ENCODE results near the gene OXER1. TPM values are rescaled to one million over a fixed set of nuclear protein-coding genes. Genes with fewer than 3 reads are reported as not detected.

OXER1 gene
- total and polyA plus RNA-seq, 4 donors: 2.2 to 8.1 (median 6.7) TPM

- Histone ChIP-seq H3K27ac (ENCODE audit: low read depth in 1 of 2, low read length in 2 of 2) (peak overlapping the region; percentile 64 to 82), H3K9ac (ENCODE audit: low read depth in 1 of 2, low read length in 2 of 2) (peak overlapping the region in 1 of 2 donors; percentile 26), H3K27me3 (ENCODE audit: control insufficient read depth in 4 of 4, insufficient read depth in 4 of 4, low read length in 3 of 4) (no peaks in the 10 kb centered on the region), H3K9me3 (ENCODE audit: control insufficient read depth in 4 of 4, low read length in 3 of 4) (no peaks in the 10 kb centered on the region), H3K36me3 (ENCODE audit: control insufficient read depth in 4 of 4, insufficient read depth in 3 of 4, low read depth in 1 of 4, low read length in 3 of 4) (peaks cover 0 to 12% (median 3%) of the 10 kb centered on the region in 4 donors), H3K4me1 (ENCODE audit: control insufficient read depth in 4 of 4, insufficient read depth in 4 of 4, low read length in 3 of 4) (peaks cover 24 to 81% (median 66%) of the 10 kb centered on the region in 4 donors), H3K4me3 (ENCODE audit: low read depth in 1 of 3, low read length in 3 of 3) (no peak overlapping the region)
- TF ChIP-seq ZBTB33 (IDR thresholded peaks at IDR 0.05): no peak
- no peak for TF ChIP-seq FOXA1 (IDR thresholded peaks at IDR 0.05)
- no peak for TF ChIP-seq REST (IDR thresholded peaks at IDR 0.05)
- no peak for TF ChIP-seq TAF1 (conservative IDR thresholded peaks at IDR 0.05)
- no peak for TF ChIP-seq FOXA2 (IDR thresholded peaks at IDR 0.05)
- 62% methylated on average over 15 of the region's 15 CpGs for WGBS
- no peak for DNase-seq (ENCODE audit: low spot score)
Observed at GRCh38 chr2:42786561-42787345, 22.8 kb upstream of the OXER1 start.

GRCh38 chr2:42784204-42784880 lies 20.4 kb upstream of the OXER1 start:
- H3K27ac ChIP-seq (ENCODE audit: low read depth in 1 of 2, low read length in 2 of 2): peak overlapping the region in 1 of 2 donors; percentile 12
- no peak for DNase-seq (ENCODE audit: low spot score)
- peaks cover 0 to 12% (median 4%) of the 10 kb centered on the region in 4 donors for H3K36me3 ChIP-seq (ENCODE audit: control insufficient read depth in 4 of 4, insufficient read depth in 3 of 4, low read depth in 1 of 4, low read length in 3 of 4)
- TF ChIP-seq FOXA1 (IDR thresholded peaks at IDR 0.05) (no peak), HNF4A (conservative IDR thresholded peaks at IDR 0.05) (peak in 1 of 2 donors; percentile 24)
- H3K9ac ChIP-seq (ENCODE audit: low read depth in 1 of 2, low read length in 2 of 2): no peak overlapping the region
- no peaks in the 10 kb centered on the region for H3K27me3 ChIP-seq (ENCODE audit: control insufficient read depth in 4 of 4, insufficient read depth in 4 of 4, low read length in 3 of 4)
- peaks cover 18 to 60% (median 47%) of the 10 kb centered on the region in 4 donors for H3K4me1 ChIP-seq (ENCODE audit: control insufficient read depth in 4 of 4, insufficient read depth in 4 of 4, low read length in 3 of 4)
- H3K9me3 ChIP-seq (ENCODE audit: control insufficient read depth in 4 of 4, low read length in 3 of 4): no peaks in the 10 kb centered on the region
- WGBS: 61% methylated on average over 7 of the region's 7 CpGs
- no peak overlapping the region for H3K4me3 ChIP-seq (ENCODE audit: low read depth in 1 of 3, low read length in 3 of 3)

- Histone ChIP-seq H3K27ac (ENCODE audit: low read depth in 1 of 2, low read length in 2 of 2) (no peak overlapping the region), H3K27me3 (ENCODE audit: control insufficient read depth in 4 of 4, insufficient read depth in 4 of 4, low read length in 3 of 4) (no peaks in the 10 kb centered on the region)
- TF ChIP-seq REST (IDR thresholded peaks at IDR 0.05) (no peak), GABPA (IDR thresholded peaks at IDR 0.05 in 1 of 2, conservative IDR thresholded peaks at IDR 0.05 in 1 of 2) (no peak), YY1 (IDR thresholded peaks at IDR 0.05) (no peak)
Observed at GRCh38 chr2:42783511-42783910, 19.6 kb upstream of the OXER1 start.

More at GRCh38 chr2:42783511-42783910, 19.6 kb upstream of the OXER1 start:
- 87% methylated on average over 9 of the region's 9 CpGs for WGBS
- DNase-seq (ENCODE audit: low spot score): no peak
- Histone ChIP-seq H3K36me3 (ENCODE audit: control insufficient read depth in 4 of 4, insufficient read depth in 3 of 4, low read depth in 1 of 4, low read length in 3 of 4) (peaks cover 0 to 14% (median 4%) of the 10 kb centered on the region in 4 donors), H3K4me1 (ENCODE audit: control insufficient read depth in 4 of 4, insufficient read depth in 4 of 4, low read length in 3 of 4) (peaks cover 14 to 54% (median 42%) of the 10 kb centered on the region in 4 donors), H3K4me3 (ENCODE audit: low read depth in 1 of 3, low read length in 3 of 3) (no peak overlapping the region), H3K9me3 (ENCODE audit: control insufficient read depth in 4 of 4, low read length in 3 of 4) (no peaks in the 10 kb centered on the region), H3K9ac (ENCODE audit: low read depth in 1 of 2, low read length in 2 of 2) (no peak overlapping the region)

Data from liver (tissue), 9 donors.